Measurements from ENCODE around the gene USP47.

USP47 gene

GRCh38 chr11:11946878-11947277 is 105.1 kb downstream of the USP47 start:
- H3K4me2 ChIP-seq (ENCODE audit: low read length), result no peak overlapping the region

DNA sequence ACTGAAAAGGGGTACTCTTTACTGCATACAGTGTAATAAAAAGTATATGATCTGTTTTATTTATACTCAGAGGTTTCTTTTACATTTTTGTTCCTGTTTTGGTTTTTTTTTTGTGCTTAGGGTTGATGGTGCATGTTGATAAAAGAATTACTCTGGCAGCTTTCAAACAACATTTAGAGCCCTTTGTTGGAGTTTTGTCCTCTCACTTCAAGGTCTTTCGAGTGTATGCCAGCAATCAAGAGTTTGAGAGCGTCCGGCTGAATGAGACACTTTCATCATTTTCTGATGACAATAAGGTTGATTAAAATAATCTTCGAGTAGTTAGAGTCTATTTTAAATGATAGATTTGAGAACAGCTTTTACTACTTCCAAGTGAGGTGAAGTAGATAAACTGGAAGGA is 106.1 kb downstream of the USP47 start:
- H2AFZ ChIP-seq, result no peak overlapping the region
- no peak overlapping the region for H3K9ac ChIP-seq
- H3K9me3 ChIP-seq (ENCODE audit: control insufficient read depth, low read length), result no peaks in the 10 kb centered on the region
- no peak overlapping the region for H3K27ac ChIP-seq
- no peaks in the 10 kb centered on the region for H3K27me3 ChIP-seq (ENCODE audit: control insufficient read depth, insufficient read depth, low read length)
- no peak overlapping the region for H3K4me3 ChIP-seq (ENCODE audit: low read depth, low read length)
- H3K36me3 ChIP-seq (ENCODE audit: control insufficient read depth, insufficient read depth, low read length), result no peaks in the 10 kb centered on the region
- TF ChIP-seq CTCF (IDR thresholded peaks at IDR 0.05), result no peak
- no peak overlapping the region for H3K4me2 ChIP-seq (ENCODE audit: low read length)
- H3K79me2 ChIP-seq, result no peaks in the 10 kb centered on the region
- H3K4me1 ChIP-seq, result no peaks in the 10 kb centered on the region

More at GRCh38 chr11:11946878-11947277, 105.1 kb downstream of the USP47 start:
- TF ChIP-seq CTCF (IDR thresholded peaks at IDR 0.05), result no peak
- Histone ChIP-seq H3K27me3 (ENCODE audit: control insufficient read depth, insufficient read depth, low read length) (no peaks in the 10 kb centered on the region), H3K79me2 (no peaks in the 10 kb centered on the region), H3K27ac (no peak overlapping the region), H3K36me3 (ENCODE audit: control insufficient read depth, insufficient read depth, low read length) (no peaks in the 10 kb centered on the region), H3K4me1 (no peaks in the 10 kb centered on the region), H3K9ac (no peak overlapping the region), H2AFZ (no peak overlapping the region), H3K9me3 (ENCODE audit: control insufficient read depth, low read length) (no peaks in the 10 kb centered on the region), H3K4me3 (ENCODE audit: low read depth, low read length) (no peak overlapping the region)

- no peak overlapping the region for H2AFZ ChIP-seq
- no peak overlapping the region for H3K4me2 ChIP-seq (ENCODE audit: low read length)
- H3K79me2 ChIP-seq, result no peaks in the 10 kb centered on the region
- no peaks in the 10 kb centered on the region for H3K36me3 ChIP-seq (ENCODE audit: control insufficient read depth, insufficient read depth, low read length)
- H3K4me3 ChIP-seq (ENCODE audit: low read depth, low read length), result no peak overlapping the region
- H3K9ac ChIP-seq, result no peak overlapping the region
- TF ChIP-seq CTCF (IDR thresholded peaks at IDR 0.05), result no peak
- H3K9me3 ChIP-seq (ENCODE audit: control insufficient read depth, low read length), result no peaks in the 10 kb centered on the region
- H3K27ac ChIP-seq, result no peak overlapping the region
- H3K27me3 ChIP-seq (ENCODE audit: control insufficient read depth, insufficient read depth, low read length), result no peaks in the 10 kb centered on the region
- no peaks in the 10 kb centered on the region for H3K4me1 ChIP-seq
These were observed 106.6 kb downstream of the USP47 start for GRCh38 chr11:11948242-11948947.

- Histone ChIP-seq H3K4me3 (ENCODE audit: low read depth, low read length) (no peak overlapping the region), H3K4me1 (no peaks in the 10 kb centered on the region), H3K36me3 (ENCODE audit: control insufficient read depth, insufficient read depth, low read length) (no peaks in the 10 kb centered on the region), H3K4me2 (ENCODE audit: low read length) (no peak overlapping the region), H3K9ac (no peak overlapping the region), H3K27ac (no peak overlapping the region), H3K79me2 (no peaks in the 10 kb centered on the region), H2AFZ (no peak overlapping the region), H3K27me3 (ENCODE audit: control insufficient read depth, insufficient read depth, low read length) (no peaks in the 10 kb centered on the region), H3K9me3 (ENCODE audit: control insufficient read depth, low read length) (no peaks in the 10 kb centered on the region)
- TF ChIP-seq CTCF (IDR thresholded peaks at IDR 0.05), result no peak
These were observed 107.7 kb downstream of the USP47 start for GRCh38 chr11:11949482-11949881.

DNA sequence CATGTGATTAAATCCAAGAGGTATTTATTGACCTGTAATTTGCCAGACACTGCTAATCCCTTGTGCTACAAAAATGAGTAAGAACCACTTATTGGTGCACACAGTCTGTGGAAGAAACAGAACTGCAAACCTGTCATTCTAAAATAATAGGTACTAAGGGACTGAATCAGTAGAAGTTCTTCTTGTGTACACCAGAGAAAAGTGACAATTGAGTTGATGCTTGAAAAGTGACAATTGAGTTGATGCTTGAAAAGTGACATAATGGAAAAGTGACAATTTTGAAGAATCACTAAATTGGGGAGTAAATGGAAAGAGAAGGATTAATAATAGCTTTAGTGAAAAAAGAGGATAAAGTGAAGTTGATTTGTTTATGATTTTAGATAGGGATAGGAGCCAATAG is 110.3 kb downstream of the USP47 start:
- Histone ChIP-seq H3K9me3 (ENCODE audit: control insufficient read depth, low read length) (no peaks in the 10 kb centered on the region), H3K79me2 (no peaks in the 10 kb centered on the region), H3K4me2 (ENCODE audit: low read length) (no peak overlapping the region), H3K4me3 (ENCODE audit: low read depth, low read length) (no peak overlapping the region), H3K4me1 (no peaks in the 10 kb centered on the region), H3K36me3 (ENCODE audit: control insufficient read depth, insufficient read depth, low read length) (no peaks in the 10 kb centered on the region), H2AFZ (no peak overlapping the region), H3K27me3 (ENCODE audit: control insufficient read depth, insufficient read depth, low read length) (no peaks in the 10 kb centered on the region), H3K9ac (no peak overlapping the region), H3K27ac (no peak overlapping the region)
- no peak for TF ChIP-seq CTCF (IDR thresholded peaks at IDR 0.05)

All from parathyroid adenoma (tissue), 2 donors.